ENCODE data around the gene FGGY.

- no peak for TF ChIP-seq REST (tag by site-specific recombination; IDR thresholded peaks at IDR 0.05)
- TF ChIP-seq, protein P1, sequence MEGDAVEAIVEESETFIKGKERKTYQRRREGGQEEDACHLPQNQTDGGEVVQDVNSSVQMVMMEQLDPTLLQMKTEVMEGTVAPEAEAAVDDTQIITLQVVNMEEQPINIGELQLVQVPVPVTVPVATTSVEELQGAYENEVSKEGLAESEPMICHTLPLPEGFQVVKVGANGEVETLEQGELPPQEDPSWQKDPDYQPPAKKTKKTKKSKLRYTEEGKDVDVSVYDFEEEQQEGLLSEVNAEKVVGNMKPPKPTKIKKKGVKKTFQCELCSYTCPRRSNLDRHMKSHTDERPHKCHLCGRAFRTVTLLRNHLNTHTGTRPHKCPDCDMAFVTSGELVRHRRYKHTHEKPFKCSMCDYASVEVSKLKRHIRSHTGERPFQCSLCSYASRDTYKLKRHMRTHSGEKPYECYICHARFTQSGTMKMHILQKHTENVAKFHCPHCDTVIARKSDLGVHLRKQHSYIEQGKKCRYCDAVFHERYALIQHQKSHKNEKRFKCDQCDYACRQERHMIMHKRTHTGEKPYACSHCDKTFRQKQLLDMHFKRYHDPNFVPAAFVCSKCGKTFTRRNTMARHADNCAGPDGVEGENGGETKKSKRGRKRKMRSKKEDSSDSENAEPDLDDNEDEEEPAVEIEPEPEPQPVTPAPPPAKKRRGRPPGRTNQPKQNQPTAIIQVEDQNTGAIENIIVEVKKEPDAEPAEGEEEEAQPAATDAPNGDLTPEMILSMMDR (tag by site-specific recombination; IDR thresholded peaks at IDR 0.05), result no peak
- no peak for TF ChIP-seq ZNF280C (tag by site-specific recombination; IDR thresholded peaks at IDR 0.05)
- no peak for TF ChIP-seq ZNF19 (tag by site-specific recombination; IDR thresholded peaks at IDR 0.05; ENCODE audit: low read depth)
- no peak for TF ChIP-seq ZNF23 (tag by site-specific recombination; IDR thresholded peaks at IDR 0.05; ENCODE audit: borderline replicate concordance)
Observed at GRCh38 chr1:59458884-59459283, 162.0 kb downstream of the FGGY start.

All from HEK293 (cell line).